Measurements from ENCODE around the gene PRDX2.

DNA sequence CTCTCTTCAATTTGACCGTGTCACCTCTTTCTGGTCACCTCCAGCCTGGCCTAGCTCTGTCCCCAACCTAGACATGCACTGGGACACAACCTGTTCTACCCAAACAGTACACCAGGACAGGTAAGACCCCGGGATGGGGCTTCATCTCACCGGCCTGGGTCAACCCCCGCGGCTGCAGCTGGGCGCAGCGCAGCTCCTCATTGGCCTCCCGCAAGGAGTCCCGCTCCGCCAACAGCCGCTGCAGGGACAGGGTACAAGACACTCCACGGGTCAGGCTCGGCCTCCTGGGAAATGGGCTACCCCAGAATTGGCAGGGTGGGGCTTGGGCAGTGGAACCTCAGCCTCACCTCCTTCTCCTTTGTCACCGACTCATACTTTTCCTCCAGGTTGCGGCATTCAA, 33.9 kb downstream of the PRDX2 start:
- TF ChIP-seq, protein P1, sequence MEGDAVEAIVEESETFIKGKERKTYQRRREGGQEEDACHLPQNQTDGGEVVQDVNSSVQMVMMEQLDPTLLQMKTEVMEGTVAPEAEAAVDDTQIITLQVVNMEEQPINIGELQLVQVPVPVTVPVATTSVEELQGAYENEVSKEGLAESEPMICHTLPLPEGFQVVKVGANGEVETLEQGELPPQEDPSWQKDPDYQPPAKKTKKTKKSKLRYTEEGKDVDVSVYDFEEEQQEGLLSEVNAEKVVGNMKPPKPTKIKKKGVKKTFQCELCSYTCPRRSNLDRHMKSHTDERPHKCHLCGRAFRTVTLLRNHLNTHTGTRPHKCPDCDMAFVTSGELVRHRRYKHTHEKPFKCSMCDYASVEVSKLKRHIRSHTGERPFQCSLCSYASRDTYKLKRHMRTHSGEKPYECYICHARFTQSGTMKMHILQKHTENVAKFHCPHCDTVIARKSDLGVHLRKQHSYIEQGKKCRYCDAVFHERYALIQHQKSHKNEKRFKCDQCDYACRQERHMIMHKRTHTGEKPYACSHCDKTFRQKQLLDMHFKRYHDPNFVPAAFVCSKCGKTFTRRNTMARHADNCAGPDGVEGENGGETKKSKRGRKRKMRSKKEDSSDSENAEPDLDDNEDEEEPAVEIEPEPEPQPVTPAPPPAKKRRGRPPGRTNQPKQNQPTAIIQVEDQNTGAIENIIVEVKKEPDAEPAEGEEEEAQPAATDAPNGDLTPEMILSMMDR (IDR thresholded peaks at IDR 0.05) = no peak
- TF ChIP-seq POLR2A (IDR thresholded peaks at IDR 0.05) = no peak
